Loucy (cell line): ENCODE measurements around the gene TEN1.

Experiments
- CTCF ChIP-seq: fragments of 200-600 bp; sonication (generic); conservative IDR thresholded peaks from 2 replicates; pipeline ENCODE4 v1.5.1; 2014; ENCODE audit warnings: mild to moderate bottlenecking, antibody characterized with exemption, low read length
- EZH2phosphoT487 ChIP-seq: fragments of 200-600 bp; IDR thresholded peaks from 2 replicates; pipeline ENCODE4 v1.6.1; 2018; ENCODE audit warnings: antibody characterized with exemption, mild to moderate bottlenecking, moderate library complexity, borderline replicate concordance

GRCh38 chr17:75981019-75981615, 2.1 kb downstream of the TEN1 start:
- TF ChIP-seq CTCF (no peak), EZH2phosphoT487 (no peak)
